GM23338 (cell line): ENCODE results near the gene IL6. TPM values are rescaled to one million over a fixed set of nuclear protein-coding genes. Genes with fewer than 3 reads are reported as not detected.

Experiments
- ATAC-seq: fragments of 200-7000 bp; cut with Tn5 transposase; 3 replicates; pipeline ENCODE4 v1.9.1; 2020
- DNase-seq: peaks from one replicate; pipeline ENCODE4 v3.0.0-alpha.2; 2015; ENCODE audit warnings: low spot score
- H2AFZ ChIP-seq: fragments of 200-600 bp; sonication (generic); 2 replicates; pipeline ENCODE4 v1.8.0; 2016; ENCODE audit warnings: antibody characterized with exemption, mild to moderate bottlenecking, moderate library complexity
- H3F3A ChIP-seq: fragments of 200-600 bp; sonication (generic); replicated peaks from 2 replicates; pipeline ENCODE4 v1.8.0; 2017; ENCODE audit warnings: antibody characterized with exemption, mixed run types, low read depth
- H3K27ac ChIP-seq: fragments of 200-600 bp; sonication (generic); 2 replicates; pipeline ENCODE4 v1.6.1; 2016; ENCODE audit warnings: low read depth
- H3K27me3 ChIP-seq: fragments of 200-600 bp; sonication (generic); 2 replicates; pipeline ENCODE4 v1.8.0; 2016; ENCODE audit warnings: mild to moderate bottlenecking, mixed run types, moderate library complexity; ENCODE audit not compliant: insufficient read depth
- H3K36me3 ChIP-seq: fragments of 200-600 bp; sonication (generic); 2 replicates; pipeline ENCODE4 v1.8.0; 2016; ENCODE audit warnings: mild to moderate bottlenecking; ENCODE audit not compliant: insufficient read depth
- H3K4me1 ChIP-seq: fragments of 200-600 bp; sonication (generic); 2 replicates; pipeline ENCODE4 v1.8.0; 2016; ENCODE audit warnings: mild to moderate bottlenecking, moderate library complexity; ENCODE audit not compliant: insufficient read depth
- H3K4me2 ChIP-seq: fragments of 200-600 bp; sonication (generic); 2 replicates; pipeline ENCODE4 v1.7.1; 2017; ENCODE audit warnings: mixed run types
- H3K4me3 ChIP-seq: fragments of 200-600 bp; sonication (generic); 2 replicates; pipeline ENCODE4 v1.6.1; 2016; ENCODE audit warnings: mixed run types
- H3K79me2 ChIP-seq: fragments of 200-600 bp; sonication (generic); replicated peaks from 2 replicates; pipeline ENCODE4 v1.8.0; 2017; ENCODE audit warnings: mild to moderate bottlenecking; ENCODE audit not compliant: insufficient read depth
- H3K9me2 ChIP-seq: fragments of 200-600 bp; sonication (generic); 2 replicates; pipeline ENCODE4 v1.8.0; 2017; ENCODE audit not compliant: insufficient read depth
- H4K20me1 ChIP-seq: fragments of 200-600 bp; sonication (generic); replicated peaks from 2 replicates; pipeline ENCODE4 v1.8.0; 2017; ENCODE audit warnings: mild to moderate bottlenecking; ENCODE audit not compliant: insufficient read depth
- H3K27ac Mint-ChIP-seq: 2 replicates; pipeline ENCODE4 v1.8.0; 2020; ENCODE audit warnings: inconsistent platforms, mild to moderate bottlenecking, moderate library complexity, mixed read lengths
- H3K27me3 Mint-ChIP-seq: 3 replicates; pipeline ENCODE4 v1.8.0; 2022; ENCODE audit warnings: low read depth, mild to moderate bottlenecking, moderate library complexity, mixed read lengths, inconsistent platforms; ENCODE audit not compliant: insufficient read depth, poor library complexity
- H3K36me3 Mint-ChIP-seq: 3 replicates; pipeline ENCODE4 v1.8.0; 2021; ENCODE audit warnings: low read depth, mild to moderate bottlenecking, inconsistent platforms, moderate library complexity, mixed read lengths
- H3K4me1 Mint-ChIP-seq: 3 replicates; pipeline ENCODE4 v1.8.0; 2020; ENCODE audit warnings: mild to moderate bottlenecking, inconsistent platforms, mixed read lengths
- H3K4me3 Mint-ChIP-seq: 3 replicates; pipeline ENCODE4 v1.8.0; 2021; ENCODE audit warnings: moderate library complexity, mild to moderate bottlenecking, inconsistent platforms, mixed read lengths
- H3K9me3 Mint-ChIP-seq: 3 replicates; pipeline ENCODE4 v1.8.0; 2020; ENCODE audit warnings: moderate library complexity, mild to moderate bottlenecking, inconsistent platforms, mixed read lengths
- CREB1 ChIP-seq: fragments of 250-450 bp; sonication (Bioruptor Pico); IDR thresholded peaks from 2 replicates; pipeline ENCODE4 v1.5.0; 2020; ENCODE audit warnings: low read depth, mild to moderate bottlenecking, moderate library complexity
- CTCF ChIP-seq, 2 experiments: fragments of 200-600 bp in 1 of 2; sonication (generic) in 1 of 2; conservative IDR thresholded peaks; 2 replicates each; pipeline versions ENCODE4 v1.5.1 to v1.6.1; 2016 to 2017; ENCODE audit warnings: antibody characterized with exemption in 2 of 2, low read depth in 2 of 2, mild to moderate bottlenecking in 2 of 2, moderate library complexity in 1 of 2
- ETS1 ChIP-seq: IDR thresholded peaks from 2 replicates; pipeline ENCODE4 v1.6.1; 2016; ENCODE audit warnings: antibody characterized with exemption
- EZH2phosphoT487 ChIP-seq: fragments of 200-600 bp; sonication (generic); IDR thresholded peaks from one replicate; pipeline ENCODE4 v1.8.1; 2018; ENCODE audit warnings: antibody characterized with exemption; ENCODE audit not compliant: unreplicated experiment
- JUNB ChIP-seq: IDR thresholded peaks from one replicate; pipeline ENCODE4 v1.6.1; 2016; ENCODE audit warnings: antibody characterized with exemption; ENCODE audit not compliant: unreplicated experiment
- NANOG ChIP-seq: IDR thresholded peaks from 2 replicates; pipeline ENCODE4 v1.6.1; 2016; ENCODE audit warnings: antibody characterized with exemption, borderline replicate concordance
- POLR2AphosphoS5 ChIP-seq: IDR thresholded peaks from 2 replicates; pipeline ENCODE4 v1.6.1; 2016; ENCODE audit warnings: antibody characterized with exemption, low read depth
- ZNF114 ChIP-seq: fragments of 250-450 bp; sonication (Bioruptor Pico); IDR thresholded peaks from 2 replicates; pipeline ENCODE4 v1.5.0; 2020; ENCODE audit warnings: mild to moderate bottlenecking, moderate library complexity
- polyA plus RNA-seq: library from polyadenylated mRNA; unstranded; fragments of >200 nt; fragmentation: Nextera tagmentation; extraction: Ambion mirVana; gene quantifications from 2 replicates; pipeline ENCODE4 v1.2.1, GENCODE V29; 2016
- total RNA-seq: library from RNA; depleted of rRNA; stranded (reverse); fragments of >200 nt; shearing (Covaris generic); gene quantifications from 2 replicates; pipeline ENCODE4 v1.2.3, GENCODE V29; 2014

IL6 gene
- total and polyA plus RNA-seq, 2 experiments from 2014 or later: 1.6 TPM; not detected in 1

- no peaks in the 10 kb centered on the region for H4K20me1 ChIP-seq
- no peaks in the 10 kb centered on the region for H3K27me3 ChIP-seq
- no peak overlapping the region for H3K4me3 ChIP-seq
- H3K9me2 ChIP-seq: no peaks in the 10 kb centered on the region
- Mint-ChIP-seq H3K27ac (no peak overlapping the region), H3K4me1 (peaks cover 24% of the 10 kb centered on the region), H3K36me3 (no peaks in the 10 kb centered on the region), H3K27me3 (peaks cover 6% of the 10 kb centered on the region), H3K9me3 (no peaks in the 10 kb centered on the region; the same call in 2 of the 3 replicates), H3K4me3 (no peak overlapping the region)
- TF ChIP-seq CTCF (conservative IDR thresholded peaks at IDR 0.05; ENCODE audit: low read depth in 2 of 2): no peak
- no peak for TF ChIP-seq JUNB
- no peak for TF ChIP-seq ETS1
- TF ChIP-seq CREB1 (CRISPR knock-in tag): no peak
- no peak for TF ChIP-seq ZNF114 (CRISPR knock-in tag)
- no peak for TF ChIP-seq POLR2AphosphoS5
- no peak for TF ChIP-seq EZH2phosphoT487
- TF ChIP-seq NANOG: no peak
- H3F3A ChIP-seq: no peaks in the 10 kb centered on the region; the same call in 1 of the 2 replicates
- H3K27ac ChIP-seq: no peak overlapping the region
- no peak overlapping the region for H3K4me2 ChIP-seq
- no peaks in the 10 kb centered on the region for H3K36me3 ChIP-seq
- H3K4me1 ChIP-seq: peaks cover 12% of the 10 kb centered on the region; the same call in 1 of the 2 replicates
- DNase-seq (no peak), ATAC-seq (no peak)
- no peaks in the 10 kb centered on the region for H3K79me2 ChIP-seq
- no peak overlapping the region for H2AFZ ChIP-seq
Observed at GRCh38 chr7:22730921-22731654, 4.1 kb downstream of the IL6 start.

- Mint-ChIP-seq H3K27ac (no peak overlapping the region), H3K9me3 (0 out of 3 replicates have a peak, but pooled peaks cover under 1% of the 10 kb centered on the region), H3K4me1 (peaks cover 18% of the 10 kb centered on the region; the same call in 2 of the 3 replicates), H3K4me3 (no peak overlapping the region), H3K27me3 (peaks cover 3% of the 10 kb centered on the region), H3K36me3 (no peaks in the 10 kb centered on the region)
- peaks cover 9% of the 10 kb centered on the region; the same call in 1 of the 2 replicates for H3K4me1 ChIP-seq
- 0 out of 2 replicates have a peak, but pooled peaks cover 4% of the 10 kb centered on the region for H3K9me2 ChIP-seq
- no peak for DNase-seq
- no peaks in the 10 kb centered on the region for H4K20me1 ChIP-seq
- H3F3A ChIP-seq: no peaks in the 10 kb centered on the region; the same call in 1 of the 2 replicates
- no peak for ATAC-seq
- no peak overlapping the region for H2AFZ ChIP-seq
- H3K79me2 ChIP-seq: no peaks in the 10 kb centered on the region
- H3K36me3 ChIP-seq: no peaks in the 10 kb centered on the region
- H3K27me3 ChIP-seq: no peaks in the 10 kb centered on the region
- H3K4me3 ChIP-seq: no peak overlapping the region
- no peak overlapping the region for H3K27ac ChIP-seq
- H3K4me2 ChIP-seq: no peak overlapping the region
- TF ChIP-seq CREB1 (CRISPR knock-in tag): no peak
Observed at GRCh38 chr7:22731766-22732165, 4.8 kb downstream of the IL6 start.
